Parathyroid adenoma (tissue), 2 donors: Measurements from ENCODE around the gene SLC22A17.
A peak's percentile ranks its signal among the peaks of the same experiment; 100 is the strongest.

Experiments used
- H2AFZ ChIP-seq: fragments of 300-600 bp; sonication (generic); one replicate; pipeline ENCODE4 v1.7.0; 2017; ENCODE audit warnings: antibody characterized with exemption, mild to moderate bottlenecking
- H3K27ac ChIP-seq: fragments of 300-600 bp; sonication (generic); one replicate; pipeline ENCODE4 v1.7.0; 2017
- H3K27me3 ChIP-seq: fragments of 300-600 bp; sonication (generic); one replicate; pipeline ENCODE4 v1.7.0; 2017; ENCODE audit warnings: low read length; ENCODE audit not compliant: control insufficient read depth, insufficient read depth
- H3K36me3 ChIP-seq: fragments of 300-600 bp; sonication (generic); one replicate; pipeline ENCODE4 v1.7.0; 2017; ENCODE audit warnings: low read length; ENCODE audit not compliant: control insufficient read depth, insufficient read depth
- H3K4me1 ChIP-seq: fragments of 300-600 bp; sonication (generic); one replicate; pipeline ENCODE4 v1.7.0; 2017; ENCODE audit warnings: control low read depth
- H3K4me2 ChIP-seq: fragments of 300-600 bp; sonication (generic); one replicate; pipeline ENCODE4 v1.7.0; 2017; ENCODE audit warnings: low read length
- H3K4me3 ChIP-seq: fragments of 300-600 bp; sonication (generic); one replicate; pipeline ENCODE4 v1.7.0; 2017; ENCODE audit warnings: low read depth, low read length
- H3K79me2 ChIP-seq: fragments of 300-600 bp; sonication (generic); one replicate; pipeline ENCODE4 v1.7.0; 2017; ENCODE audit warnings: control low read depth
- H3K9ac ChIP-seq: fragments of 300-600 bp; sonication (generic); one replicate; pipeline ENCODE4 v1.7.0; 2017; ENCODE audit warnings: mild to moderate bottlenecking
- H3K9me3 ChIP-seq: fragments of 300-600 bp; sonication (generic); one replicate; pipeline ENCODE4 v1.7.0; 2017; ENCODE audit warnings: low read length; ENCODE audit not compliant: control insufficient read depth
- TF ChIP-seq, protein P1 (sequence below): fragments of 300-600 bp; sonication (generic); IDR thresholded peaks from one replicate; pipeline ENCODE4 v1.7.0; 2017; ENCODE audit warnings: antibody characterized with exemption, mild to moderate bottlenecking
- donor health status: primary hyperparathyroidism.

The SLC22A17 gene

DNA sequence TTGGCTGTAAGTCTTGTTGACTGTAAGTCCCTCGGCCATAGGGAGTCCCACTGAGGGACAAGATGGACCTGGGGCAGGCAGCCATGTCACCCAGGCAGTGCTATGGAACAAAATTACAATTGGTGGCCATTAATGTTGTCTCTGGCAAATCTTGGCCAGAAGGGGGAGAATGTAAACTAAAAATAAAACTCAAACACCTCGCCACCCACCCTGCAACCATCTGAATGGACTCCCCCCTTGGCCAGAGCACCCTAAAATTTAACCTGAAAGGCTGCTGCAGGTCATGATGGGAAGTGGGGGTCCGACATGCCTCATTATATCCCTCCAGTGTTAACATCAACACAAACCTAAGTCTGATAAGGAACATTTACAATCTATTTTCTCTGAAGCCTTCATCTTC is 8.2 kb downstream of the SLC22A17 start:
- H3K36me3 ChIP-seq: no peaks in the 10 kb centered on the region
- no peak overlapping the region for H3K4me3 ChIP-seq
- H3K79me2 ChIP-seq: no peaks in the 10 kb centered on the region
- H2AFZ ChIP-seq: no peak overlapping the region
- TF ChIP-seq, protein P1, sequence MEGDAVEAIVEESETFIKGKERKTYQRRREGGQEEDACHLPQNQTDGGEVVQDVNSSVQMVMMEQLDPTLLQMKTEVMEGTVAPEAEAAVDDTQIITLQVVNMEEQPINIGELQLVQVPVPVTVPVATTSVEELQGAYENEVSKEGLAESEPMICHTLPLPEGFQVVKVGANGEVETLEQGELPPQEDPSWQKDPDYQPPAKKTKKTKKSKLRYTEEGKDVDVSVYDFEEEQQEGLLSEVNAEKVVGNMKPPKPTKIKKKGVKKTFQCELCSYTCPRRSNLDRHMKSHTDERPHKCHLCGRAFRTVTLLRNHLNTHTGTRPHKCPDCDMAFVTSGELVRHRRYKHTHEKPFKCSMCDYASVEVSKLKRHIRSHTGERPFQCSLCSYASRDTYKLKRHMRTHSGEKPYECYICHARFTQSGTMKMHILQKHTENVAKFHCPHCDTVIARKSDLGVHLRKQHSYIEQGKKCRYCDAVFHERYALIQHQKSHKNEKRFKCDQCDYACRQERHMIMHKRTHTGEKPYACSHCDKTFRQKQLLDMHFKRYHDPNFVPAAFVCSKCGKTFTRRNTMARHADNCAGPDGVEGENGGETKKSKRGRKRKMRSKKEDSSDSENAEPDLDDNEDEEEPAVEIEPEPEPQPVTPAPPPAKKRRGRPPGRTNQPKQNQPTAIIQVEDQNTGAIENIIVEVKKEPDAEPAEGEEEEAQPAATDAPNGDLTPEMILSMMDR: no peak
- H3K9ac ChIP-seq: no peak overlapping the region
- no peaks in the 10 kb centered on the region for H3K27me3 ChIP-seq
- no peak overlapping the region for H3K4me2 ChIP-seq
- H3K4me1 ChIP-seq: no peaks in the 10 kb centered on the region
- no peak overlapping the region for H3K27ac ChIP-seq
- H3K9me3 ChIP-seq: no peaks in the 10 kb centered on the region

DNA sequence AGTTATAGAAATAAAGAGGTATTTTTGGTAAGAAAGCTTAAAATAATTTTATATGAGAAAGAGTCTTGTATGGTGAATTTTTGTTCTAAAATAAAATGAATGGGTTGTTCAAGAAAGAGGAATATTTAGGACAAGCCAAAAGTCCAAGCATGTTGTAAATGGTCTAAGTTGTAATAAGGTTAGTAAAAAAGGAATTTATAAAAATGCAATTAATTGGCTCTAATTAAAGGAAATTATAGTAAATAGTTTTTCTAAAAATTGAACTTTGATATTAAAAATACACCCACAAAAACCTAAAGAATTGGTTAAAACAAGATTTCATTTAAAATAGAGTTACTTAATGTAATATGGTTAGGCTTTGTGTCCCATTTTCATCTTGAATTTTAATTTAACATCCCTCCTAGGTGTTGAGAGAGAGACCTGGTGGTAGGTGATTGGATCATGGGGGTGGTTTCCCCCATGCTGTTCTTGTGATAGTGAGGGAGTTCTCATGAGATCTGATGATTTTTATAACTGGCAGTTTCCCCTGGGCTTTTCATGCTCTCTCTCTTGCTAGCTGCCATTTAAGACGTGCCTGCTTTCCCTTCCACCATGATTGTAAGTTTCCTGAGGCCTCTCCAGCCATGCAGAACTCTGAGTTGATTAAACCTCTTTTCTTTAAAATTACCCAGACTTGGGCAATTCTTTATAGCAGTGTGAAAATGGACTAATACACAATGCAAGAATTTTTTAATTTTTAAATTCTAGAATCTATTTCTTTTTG is 13.0 kb downstream of the SLC22A17 start:
- Histone ChIP-seq H3K9ac (no peak overlapping the region), H3K36me3 (no peaks in the 10 kb centered on the region), H3K9me3 (no peaks in the 10 kb centered on the region), H3K4me1 (no peaks in the 10 kb centered on the region), H3K4me3 (no peak overlapping the region), H3K27me3 (no peaks in the 10 kb centered on the region), H3K4me2 (no peak overlapping the region), H3K27ac (no peak overlapping the region), H2AFZ (no peak overlapping the region), H3K79me2 (no peaks in the 10 kb centered on the region)
- TF ChIP-seq, protein P1: no peak

DNA sequence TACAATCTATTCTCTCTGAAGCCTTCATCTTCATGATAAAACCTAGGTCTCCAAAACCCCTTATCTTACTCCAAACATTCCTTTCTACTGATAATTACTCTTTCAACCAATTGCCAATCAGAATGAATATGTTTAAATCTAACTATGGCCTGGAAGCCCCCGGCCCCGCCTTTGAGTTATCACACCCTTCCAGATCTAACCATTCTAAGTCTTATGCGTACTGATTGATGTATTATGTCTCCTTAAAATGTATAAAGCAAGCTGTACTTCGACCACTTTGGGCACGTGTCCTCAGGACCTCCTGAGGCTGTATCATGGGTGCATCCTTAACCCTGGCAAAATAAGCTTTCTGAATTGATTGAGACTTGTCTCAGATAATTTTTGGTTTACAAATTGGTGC is 17.1 kb downstream of the SLC22A17 start:
- Histone ChIP-seq H2AFZ (no peak overlapping the region), H3K27me3 (no peaks in the 10 kb centered on the region), H3K4me2 (no peak overlapping the region), H3K27ac (no peak overlapping the region), H3K4me3 (no peak overlapping the region), H3K9ac (no peak overlapping the region), H3K36me3 (no peaks in the 10 kb centered on the region), H3K79me2 (no peaks in the 10 kb centered on the region), H3K9me3 (no peaks in the 10 kb centered on the region), H3K4me1 (no peaks in the 10 kb centered on the region)
- TF ChIP-seq, protein P1: no peak

DNA sequence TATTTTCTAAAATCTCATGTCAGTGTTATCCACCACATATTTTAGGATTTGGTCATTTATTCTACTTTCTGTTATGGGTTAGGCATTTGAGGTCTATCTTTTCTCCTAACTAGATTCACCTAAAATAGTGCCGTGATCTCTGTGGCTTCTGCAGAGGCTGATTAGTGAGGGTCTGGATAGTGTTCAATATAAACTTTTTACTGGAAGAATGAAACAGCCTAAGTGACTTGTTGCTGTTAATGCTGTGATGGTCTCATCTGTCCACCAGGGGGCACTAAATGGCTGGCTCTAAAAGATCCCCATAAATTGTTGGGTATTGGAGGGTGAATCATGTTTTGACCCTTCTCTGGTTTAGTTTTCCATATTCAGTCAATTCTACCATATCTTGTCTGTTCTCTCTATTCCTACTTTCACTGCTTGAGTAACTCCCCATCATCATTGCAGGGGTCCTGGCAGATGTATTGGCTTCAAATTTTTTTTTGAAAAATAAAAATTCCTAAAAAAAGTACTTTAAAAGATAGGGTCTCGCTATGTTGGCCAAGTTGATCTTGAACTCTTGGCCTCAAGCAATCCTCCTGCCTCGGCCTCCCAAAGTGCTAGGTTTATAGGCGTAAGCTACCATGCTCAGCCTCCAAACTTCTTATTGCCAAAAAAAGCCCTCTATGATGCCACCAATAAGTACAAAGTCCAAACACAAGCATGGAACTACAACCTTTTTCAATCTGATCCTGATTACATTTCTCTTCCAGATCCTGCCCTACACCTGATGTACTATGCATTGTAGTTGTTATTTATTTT is 24.5 kb downstream of the SLC22A17 start:
- H3K4me1 ChIP-seq: peaks cover 2% of the 10 kb centered on the region
- no peak overlapping the region for H2AFZ ChIP-seq
- H3K9ac ChIP-seq: no peak overlapping the region
- no peaks in the 10 kb centered on the region for H3K9me3 ChIP-seq
- H3K4me3 ChIP-seq: peak overlapping the region; percentile 31
- H3K4me2 ChIP-seq: no peak overlapping the region
- H3K79me2 ChIP-seq: peaks cover under 1% of the 10 kb centered on the region
- TF ChIP-seq, protein P1: peak; percentile 92
- no peaks in the 10 kb centered on the region for H3K27me3 ChIP-seq
- H3K27ac ChIP-seq: no peak overlapping the region
- H3K36me3 ChIP-seq: no peaks in the 10 kb centered on the region
